ENCODE results near the gene ADTRP.
"Not testable (repeated sequence)": the region's sequence is repeated elsewhere in the genome, so short reads cannot be mapped to it uniquely, and the experiment has no call there.

ADTRP gene

DNA sequence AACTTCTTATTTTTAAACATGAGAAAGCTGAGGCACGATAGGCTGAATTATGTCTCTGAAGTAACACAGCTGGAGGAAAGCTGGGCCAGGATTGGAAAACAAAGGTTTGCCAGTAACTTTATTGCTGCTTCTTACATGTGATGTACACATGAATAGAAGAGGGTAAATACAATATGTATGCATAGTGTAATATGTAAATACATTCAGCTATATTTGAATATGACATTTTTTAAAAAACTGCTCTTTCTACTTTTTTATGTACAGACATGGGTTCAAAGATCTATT is 90.2 kb downstream of the ADTRP start:
- no peak for DNase-seq

DNA sequence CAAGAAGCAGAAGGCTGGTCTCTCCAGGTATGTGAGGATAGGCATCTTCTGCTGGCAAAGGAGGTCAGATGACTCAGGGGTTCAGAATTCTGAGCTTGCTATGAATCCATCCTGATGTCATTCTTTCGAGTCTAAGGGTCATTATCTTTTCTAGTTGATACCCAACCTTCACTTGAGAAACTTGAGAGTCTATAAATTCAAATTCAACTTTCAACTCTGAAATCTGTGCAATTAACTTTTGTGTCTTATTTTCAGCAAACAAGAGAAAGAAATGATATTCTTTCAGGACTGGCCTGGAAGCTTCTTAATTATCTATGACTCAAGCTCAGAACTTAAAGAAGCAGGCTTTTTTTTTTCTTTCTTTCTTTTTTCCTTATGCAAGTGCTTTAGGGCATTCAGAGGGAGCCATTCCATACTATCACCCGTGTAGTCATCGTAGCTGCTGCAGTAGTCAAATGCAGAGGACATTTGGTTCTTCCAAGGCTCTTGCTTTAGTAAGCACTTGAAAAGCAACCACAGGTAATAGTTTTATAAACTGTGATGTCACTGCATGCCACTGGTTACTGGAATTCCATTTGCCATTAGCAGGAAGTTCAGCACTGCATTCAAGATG is 93.0 kb downstream of the ADTRP start:
- no peak for DNase-seq

DNA sequence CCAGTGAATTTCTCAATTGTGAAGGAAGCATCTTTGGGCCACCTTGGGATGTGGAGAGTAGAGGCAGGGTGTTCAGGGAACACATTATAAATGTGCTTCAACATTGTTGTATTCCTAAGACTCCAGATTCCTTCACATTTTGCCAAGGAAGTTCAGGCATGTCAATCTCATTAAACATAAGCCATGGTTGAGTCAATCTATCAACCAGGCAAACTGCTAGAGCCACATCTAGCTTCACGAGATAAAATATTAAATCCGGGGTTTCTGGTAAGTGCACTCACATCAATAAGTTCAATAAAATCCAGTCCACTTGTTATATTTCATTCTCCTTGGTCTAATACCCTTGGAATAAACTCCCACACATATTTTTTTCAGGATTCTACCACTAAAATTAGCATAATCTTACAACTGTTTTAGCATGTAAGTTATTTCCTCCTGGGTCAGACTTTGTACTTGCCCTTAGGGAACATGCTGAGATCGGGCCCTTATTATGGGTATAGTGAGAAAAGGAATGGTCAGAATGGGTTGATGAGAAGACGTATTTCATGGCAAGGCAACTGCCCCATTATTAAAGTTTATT is 93.6 kb downstream of the ADTRP start:
- no peak for DNase-seq

- no peak for DNase-seq
Observed at GRCh38 chr6:11683871-11684270, 94.7 kb downstream of the ADTRP start.

GRCh38 chr6:11682561-11682975 is 96.0 kb downstream of the ADTRP start:
- DNase-seq: no peak

DNA sequence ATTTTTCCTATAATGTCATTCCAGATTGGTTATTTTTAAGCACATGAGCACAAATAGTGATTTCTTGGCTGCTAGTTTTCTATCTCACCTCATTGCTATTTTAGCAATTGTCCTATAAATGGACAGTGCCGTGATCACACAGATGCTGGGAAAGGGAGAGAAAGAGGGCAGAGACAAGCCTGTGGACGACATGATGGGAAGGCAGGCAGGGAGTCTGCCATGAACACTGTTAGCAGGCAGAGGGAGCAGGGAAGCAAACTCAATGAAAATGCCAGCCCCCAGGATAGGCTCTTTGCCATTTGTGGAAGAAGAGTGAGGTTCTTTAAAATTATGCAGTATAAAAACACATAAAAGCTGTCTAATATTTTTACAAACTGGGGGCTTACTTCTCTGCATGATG is 96.8 kb downstream of the ADTRP start:
- DNase-seq: no peak

- no peak for DNase-seq
Observed at GRCh38 chr6:11681357-11681756, 97.2 kb downstream of the ADTRP start.

GRCh38 chr6:11680479-11680878 is 98.1 kb downstream of the ADTRP start:
- DNase-seq: not testable (repeated sequence)

GRCh38 chr6:11679099-11679498 is 99.5 kb downstream of the ADTRP start:
- no peak for DNase-seq

GRCh38 chr6:11675601-11676000 is 103.0 kb downstream of the ADTRP start:
- DNase-seq: no peak

GRCh38 chr6:11672669-11673068 is 105.9 kb downstream of the ADTRP start:
- no peak for DNase-seq

- no peak for DNase-seq
Observed at GRCh38 chr6:11672256-11672655, 106.3 kb downstream of the ADTRP start.

DNA sequence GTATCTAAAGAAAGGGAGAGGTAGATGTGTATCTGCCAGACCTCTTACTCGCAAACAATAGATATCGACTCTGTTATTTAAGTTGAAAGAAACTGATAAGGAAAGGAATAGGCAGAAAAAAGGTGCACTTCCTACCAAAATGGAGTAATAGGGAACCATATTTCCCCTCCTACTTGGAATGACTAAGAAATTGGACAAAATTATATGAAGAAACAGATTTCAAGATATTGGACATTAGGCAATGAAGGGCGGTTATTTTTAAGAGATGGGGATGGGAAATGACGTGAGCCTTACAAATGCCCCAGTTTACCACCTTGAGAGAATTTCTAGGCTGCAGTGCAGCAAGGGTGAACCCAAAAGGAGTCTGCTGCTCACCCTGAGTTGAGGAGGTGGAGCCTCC is 108.9 kb downstream of the ADTRP start:
- DNase-seq: no peak

DNA sequence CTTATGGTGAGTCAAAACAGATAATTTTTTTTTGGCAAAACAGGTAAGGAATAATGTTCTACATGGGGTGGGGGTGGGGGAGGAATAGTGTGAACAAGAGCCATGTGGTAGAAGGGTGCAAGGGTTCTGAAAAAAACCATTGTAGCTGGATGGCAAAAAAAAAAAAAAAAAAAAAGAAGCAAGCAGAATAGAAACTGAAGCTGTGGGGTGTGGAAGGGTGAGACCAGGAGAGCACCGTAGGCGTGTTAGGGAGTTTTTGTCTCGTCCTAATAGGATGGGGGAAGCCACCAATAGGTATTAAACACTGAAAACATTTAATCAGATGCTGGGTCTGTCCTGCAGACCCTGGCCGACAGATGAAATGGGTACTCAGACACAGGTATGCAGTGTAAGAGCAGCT is 110.1 kb downstream of the ADTRP start:
- DNase-seq: no peak

GRCh38 chr6:11667876-11668275 is 110.7 kb downstream of the ADTRP start:
- DNase-seq: no peak

GRCh38 chr6:11665604-11666326 is 112.8 kb downstream of the ADTRP start:
- DNase-seq: no peak

Measured in retina (tissue), 1 donor.